Heart right ventricle (tissue), 16 donors: ENCODE measurements around the gene ZC2HC1C. TPM values are rescaled to one million over a fixed set of nuclear protein-coding genes. Genes with fewer than 3 reads are reported as not detected.

Experiments
- ATAC-seq, 8 donors: fragments of 200-7000 bp; cut with Tn5 transposase; one replicate each; pipeline ENCODE4 v1.9.1; 2020; ENCODE audit warnings: mild to moderate bottlenecking in 8 of 8, moderate library complexity in 8 of 8, moderate number of reproducible peaks in 1 of 8
- DNase-seq, 2 donors: peaks; one replicate each; pipeline ENCODE4 v3.0.0-alpha.2; 2020
- H3K27ac ChIP-seq, 10 donors: fragments of 200-600 bp; sonication (generic) in 2 of 10; one replicate each; pipeline versions ENCODE4 v1.5.0 to v1.8.0; 2020 to 2022; ENCODE audit warnings: mild to moderate bottlenecking in 3 of 10
- H3K27me3 ChIP-seq, 7 donors: fragments of 200-600 bp; one replicate each; pipeline ENCODE4 v1.8.0; 2021 to 2022; ENCODE audit warnings: mild to moderate bottlenecking in 2 of 7
- H3K36me3 ChIP-seq, 9 donors: fragments of 200-600 bp; sonication (generic) in 1 of 9; one replicate each; pipeline versions ENCODE4 v1.5.0 to v1.8.0; 2020 to 2022; ENCODE audit warnings: mild to moderate bottlenecking in 2 of 9
- H3K4me1 ChIP-seq, 9 donors: fragments of 200-600 bp; sonication (generic) in 1 of 9; one replicate each; pipeline versions ENCODE4 v1.5.0 to v1.8.0; 2020 to 2022; ENCODE audit warnings: mild to moderate bottlenecking in 4 of 9
- H3K4me3 ChIP-seq, 10 donors: fragments of 200-600 bp; sonication (generic) in 2 of 10; one replicate each; pipeline versions ENCODE4 v1.5.0 to v1.8.0; 2020 to 2022; ENCODE audit warnings: mild to moderate bottlenecking in 7 of 10, moderate library complexity in 2 of 10
- H3K9me3 ChIP-seq, 11 donors: fragments of 200-600 bp in 10 of 11; sonication (generic) in 2 of 11; one replicate each; pipeline versions ENCODE4 v1.5.0 to v1.8.0; 2013 to 2022; ENCODE audit warnings: mild to moderate bottlenecking in 2 of 11, control low read depth in 1 of 11, moderate library complexity in 1 of 11
- CTCF ChIP-seq, 9 donors: fragments of 200-600 bp; sonication (generic) in 2 of 9; IDR thresholded peaks; one replicate each; pipeline versions ENCODE4 v1.5.0 to v1.8.0; 2021 to 2022; ENCODE audit warnings: antibody characterized with exemption in 9 of 9, mild to moderate bottlenecking in 5 of 9, moderate library complexity in 1 of 9
- WGBS, 2 donors: extraction: QIAGEN DNeasy Blood & Tissue Kit; methylation state at CpG; one replicate each; pipeline ENCODE4 v1.1.7; 2013; ENCODE audit warnings: inconsistent platforms in 1 of 2; 5-methylcytosine and 5-hydroxymethylcytosine counted together
- intact Hi-C, 10 donors: fragments of 100-400 bp; cut with DNase I; formaldehyde crosslinking; loops; one replicate each; pipeline versions ENCODE4 v1.11.1 to v1.14.2; 2022
- polyA plus RNA-seq, 2 donors: library from polyadenylated mRNA; stranded (reverse); fragments of 200-250 nt; gene quantifications; one replicate each; pipeline ENCODE4 v1.2.3, GENCODE V29; 2013
- total RNA-seq, 10 donors: library from RNA; stranded (reverse); fragmentation: NEBNext Ultra II Directional in 3 of 10; extraction: Animal tissue kit (Norgen Biotek cat#: 25700) in 3 of 10; gene quantifications; one replicate each; pipeline versions ENCODE4 v1.2.1 to v1.2.4, GENCODE V29; 2021 to 2023
- donor health status: Arrhythmogenic right ventricular cardiomyopathy.
- donor health status: ischemic (EF 13 %, LVEDD 7.1; RV severe dilation, severe dysfunction).
- donor health status: healthy with polysubstance abuse.
- donor health status: DM: no; HTN: yes; CAD: no.
- donor health status: DM: no; HTN: no; CAD: no.
- donor health status: ischemic (EF 25% LVEDD 6.9; RV normal size, moderate dysfunction).
- donor health status: ischemic (EF 25% LVEDD 5.7; RV mildly dilated, moderate dysfunction).
- donor health status: healthy.
- donor health status: DM: yes; HTN: yes; CAD: no.
- donor health status: Ischemic cardiomyopathy.
- donor health status: ischemic (EF 35%, LVEDD 5.7; RV mildly dilated, moderate dysfunction).
- donor health status: nonischemic (EF 11% LVEDD 7.7; RV severe dilation, severe dysfunction).
- donor health status: DM: yes; HTN: yes; CAD: no.
- donor health status: PGD.
- donor health status: ischemic (EF 29% LVEDD 5.4; RV normal size, mild dysfunction).
- donor health status: nonischemic (EF 23%, LVEDD 6.1; RV moderate dilation, normal function).

ZC2HC1C gene
- total and polyA plus RNA-seq, 12 donors, result 3.7 to 14.6 (median 8.9) TPM

DNA sequence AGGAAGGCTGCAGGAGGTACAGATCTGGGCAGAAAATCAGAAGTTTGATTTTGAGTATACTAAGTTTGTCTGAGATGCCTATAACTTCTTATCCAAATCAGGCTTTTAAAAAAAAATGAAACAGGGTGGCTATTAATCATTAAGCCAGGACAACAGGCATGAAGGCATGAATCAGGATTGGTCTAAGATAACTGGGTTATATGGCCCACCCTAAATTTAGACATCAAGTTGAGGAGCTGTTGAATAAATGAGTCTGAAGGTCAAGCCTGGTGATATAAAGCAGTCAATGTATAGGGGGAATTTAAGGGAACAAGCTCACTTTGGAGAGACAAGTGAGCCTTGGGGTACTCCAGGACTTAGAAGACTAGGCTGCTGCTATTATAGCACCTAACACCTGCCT lies 28.8 kb downstream of the ZC2HC1C start:
- Histone ChIP-seq H3K27me3 (no peaks in the 10 kb centered on the region), H3K4me1 (peaks cover 0 to 6% (median 0%) of the 10 kb centered on the region in 9 donors), H3K27ac (peak overlapping the region in 1 of 10 donors; percentile 20), H3K9me3 (no peaks in the 10 kb centered on the region), H3K36me3 (peaks cover 0 to 100% (median 74%) of the 10 kb centered on the region in 9 donors), H3K4me3 (no peak overlapping the region)
- intact Hi-C loops, result loop anchor here in 1 of 10 donors (5.0 kb wide), 1 partner anchor 236 kb away; no protein-coding TSS in a partner anchor
- no peak for TF ChIP-seq CTCF (IDR thresholded peaks at IDR 0.05)
- no peak for DNase-seq
- no peak for ATAC-seq

- 41 to 55% methylated on average over 1 of the region's 1 CpG for WGBS, 2 donors
- DNase-seq, result no peak
- H3K27me3 ChIP-seq, result no peaks in the 10 kb centered on the region
Measured at GRCh38 chr14:75098682-75099081, 29.2 kb downstream of the ZC2HC1C start.

GRCh38 chr14:75101491-75101890 lies 32.0 kb downstream of the ZC2HC1C start:
- H3K36me3 ChIP-seq, result peaks cover 0 to 100% (median 74%) of the 10 kb centered on the region in 9 donors
- DNase-seq (no peak), ATAC-seq (no peak)
- no peaks in the 10 kb centered on the region for H3K27me3 ChIP-seq
- no peak for TF ChIP-seq CTCF (IDR thresholded peaks at IDR 0.05)
- peaks cover 0 to 6% (median 0%) of the 10 kb centered on the region in 9 donors for H3K4me1 ChIP-seq
- H3K9me3 ChIP-seq, result no peaks in the 10 kb centered on the region
- intact Hi-C loops, result no loop called here
- WGBS, 2 donors, result 89 to 91% methylated on average over 4 of the region's 4 CpGs
- H3K4me3 ChIP-seq, result no peak overlapping the region
- no peak overlapping the region for H3K27ac ChIP-seq

More at GRCh38 chr14:75098682-75099081, 29.2 kb downstream of the ZC2HC1C start:
- peaks cover 0 to 100% (median 73%) of the 10 kb centered on the region in 9 donors for H3K36me3 ChIP-seq
- ATAC-seq, result no peak
- H3K4me1 ChIP-seq, result peaks cover 0 to 6% (median 0%) of the 10 kb centered on the region in 9 donors
- H3K4me3 ChIP-seq, result no peak overlapping the region
- intact Hi-C loops, result loop anchor here in 1 of 10 donors (5.0 kb wide), 1 partner anchor 236 kb away; no protein-coding TSS in a partner anchor
- H3K27ac ChIP-seq, result peak overlapping the region in 1 of 10 donors; percentile 20
- TF ChIP-seq CTCF (IDR thresholded peaks at IDR 0.05), result no peak
- H3K9me3 ChIP-seq, result no peaks in the 10 kb centered on the region

- DNase-seq, result no peak
- Histone ChIP-seq H3K9me3 (no peaks in the 10 kb centered on the region), H3K4me3 (no peak overlapping the region), H3K27me3 (no peaks in the 10 kb centered on the region), H3K36me3 (peaks cover 0 to 100% (median 62%) of the 10 kb centered on the region in 9 donors), H3K27ac (no peak overlapping the region), H3K4me1 (no peaks in the 10 kb centered on the region)
- intact Hi-C loops, result no loop called here
- ATAC-seq, result no peak
- TF ChIP-seq CTCF (IDR thresholded peaks at IDR 0.05), result no peak
- 63 to 72% methylated on average over 3 of the region's 3 CpGs for WGBS, 2 donors
Measured at GRCh38 chr14:75107186-75107585, 37.7 kb downstream of the ZC2HC1C start.
